SK-N-SH (cell line): ENCODE results near the gene VPS52. TPM values are rescaled to one million over a fixed set of nuclear protein-coding genes. Genes with fewer than 3 reads are reported as not detected.

ENCODE experiments used
- CTCF ChIA-PET: fragments of 300-600, 350-600 bp; formaldehyde crosslinking; extraction: SDS; loops from one replicate; lab custom pipeline; 2021; lab: Yijun Ruan, JAX
- POLR2A ChIA-PET: fragments of 350-600 bp; sonication (Branson Sonifier 250); formaldehyde crosslinking; extraction: SDS; loops from one replicate; lab custom pipeline; 2020; ENCODE audit warnings: antibody characterized with exemption, inconsistent platforms; lab: Yijun Ruan, JAX
- DNase-seq: peaks from one replicate; pipeline ENCODE4 v3.0.0; 2012
- H2AFZ ChIP-seq: fragments of 200-600 bp; sonication (generic); 2 replicates; pipeline ENCODE4 v1.8.1; 2016; ENCODE audit warnings: antibody characterized with exemption, mild to moderate bottlenecking, low read depth
- H3F3A ChIP-seq: fragments of 200-600 bp; sonication (generic); replicated peaks from 2 replicates; pipeline ENCODE3; 2016; ENCODE audit warnings: antibody characterized with exemption, mild to moderate bottlenecking; ENCODE audit not compliant: insufficient read depth
- H3K27ac ChIP-seq, 2 experiments: fragments of 200-500 bp in 1 of 2; fragments of 200-600 bp in 1 of 2; sonication (Bioruptor generic) in 1 of 2; sonication (generic), shearing (Covaris generic) in 1 of 2; 2 replicates each; pipeline versions ENCODE4 v1.5.1 to v1.6.1; 2014 to 2016; ENCODE audit warnings: low read depth in 2 of 2, inconsistent platforms in 1 of 2, low read length in 1 of 2, mild to moderate bottlenecking in 1 of 2, mixed read lengths in 1 of 2
- H3K27me3 ChIP-seq: fragments of 200-600 bp; sonication (generic), shearing (Covaris generic); 2 replicates; pipeline ENCODE4 v1.6.1; 2016; ENCODE audit warnings: mixed run types; ENCODE audit not compliant: insufficient read depth
- H3K36me3 ChIP-seq, 2 experiments: fragments of 200-500 bp in 1 of 2; fragments of 200-600 bp in 1 of 2; sonication (Bioruptor generic) in 1 of 2; sonication (generic) in 1 of 2; replicated peaks in 1 of 2; 2 replicates each; pipeline versions ENCODE3 to v1.5.1; 2014 to 2016; ENCODE audit warnings: low read length in 1 of 2, mild to moderate bottlenecking in 1 of 2; ENCODE audit not compliant: insufficient read depth in 2 of 2, control insufficient read depth in 1 of 2
- H3K4me1 ChIP-seq, 2 experiments: fragments of 200-500 bp in 1 of 2; fragments of 200-600 bp in 1 of 2; sonication (Bioruptor generic) in 1 of 2; sonication (generic), shearing (Covaris generic) in 1 of 2; 2 replicates each; pipeline versions ENCODE4 v1.5.1 to v1.6.1; 2014 to 2016; ENCODE audit warnings: low read depth in 1 of 2, low read length in 1 of 2, mixed run types in 1 of 2; ENCODE audit not compliant: insufficient read depth in 2 of 2, control insufficient read depth in 1 of 2
- H3K4me2 ChIP-seq: fragments of 200-600 bp; sonication (generic), shearing (Covaris generic); 2 replicates; pipeline ENCODE4 v1.6.1; 2017; ENCODE audit warnings: mixed run types
- H3K4me3 ChIP-seq, 2 experiments: fragments of 200-500 bp in 1 of 2; fragments of 200-600 bp in 1 of 2; sonication (Bioruptor generic) in 1 of 2; sonication (generic), shearing (Covaris generic) in 1 of 2; 2 replicates each; pipeline versions ENCODE4 v1.5.1 to v1.8.1; 2014 to 2016; ENCODE audit warnings: low read depth in 2 of 2, inconsistent platforms in 1 of 2, low read length in 1 of 2, mild to moderate bottlenecking in 1 of 2, mixed read lengths in 1 of 2, moderate library complexity in 1 of 2
- H3K79me2 ChIP-seq: fragments of 200-600 bp; sonication (generic); 2 replicates; pipeline ENCODE4 v1.8.1; 2017; ENCODE audit warnings: mild to moderate bottlenecking; ENCODE audit not compliant: insufficient read depth
- H3K9ac ChIP-seq: fragments of 200-600 bp; sonication (generic); 2 replicates; pipeline ENCODE4 v1.6.1; 2017; ENCODE audit warnings: mixed run types
- H3K9me2 ChIP-seq: fragments of 200-600 bp; sonication (generic); 2 replicates; pipeline ENCODE4 v1.6.1; 2017; ENCODE audit warnings: mixed run types
- H3K9me3 ChIP-seq: fragments of 200-600 bp; sonication (generic); 2 replicates; pipeline ENCODE4 v1.6.1; 2017; ENCODE audit warnings: mixed run types, mild to moderate bottlenecking, moderate library complexity
- H4K20me1 ChIP-seq: fragments of 200-600 bp; sonication (generic); 2 replicates; pipeline ENCODE4 v1.6.1; 2017; ENCODE audit warnings: mild to moderate bottlenecking, mixed run types; ENCODE audit not compliant: insufficient read depth
- CHD2 ChIP-seq: fragments of 150-350 bp; IDR thresholded peaks from 2 replicates; pipeline ENCODE4 v1.6.1; 2018; ENCODE audit warnings: low read length; ENCODE audit not compliant: partially characterized antibody
- CTCF ChIP-seq: fragments of 200-600 bp; sonication (generic); IDR thresholded peaks from 2 replicates; pipeline ENCODE4 v1.6.1; 2017; ENCODE audit warnings: antibody characterized with exemption, mild to moderate bottlenecking, moderate library complexity
- ELF1 ChIP-seq: IDR thresholded peaks from 2 replicates; pipeline ENCODE4 v1.4.0; 2012
- EP300 ChIP-seq, 2 experiments: IDR thresholded peaks; 2 replicates each; pipeline versions ENCODE4 v1.4.0 to v1.6.1; 2012; ENCODE audit warnings: borderline replicate concordance in 1 of 2, low read depth in 1 of 2, low read length in 1 of 2
- EZH2phosphoT487 ChIP-seq: fragments of 200-600 bp; sonication (generic); IDR thresholded peaks from 2 replicates; pipeline ENCODE4 v1.6.1; 2017; ENCODE audit warnings: low read depth, mixed run types, mild to moderate bottlenecking, antibody characterized with exemption, moderate library complexity, borderline replicate concordance
- FOSL2 ChIP-seq: IDR thresholded peaks from 2 replicates; pipeline ENCODE4 v1.4.0; 2012; ENCODE audit warnings: low read depth, mild to moderate bottlenecking, moderate library complexity, borderline replicate concordance
- FOXJ3 ChIP-seq: sonication (generic); formaldehyde crosslinking; IDR thresholded peaks from 2 replicates; pipeline ENCODE4 v1.5.1; 2020; ENCODE audit warnings: mild to moderate bottlenecking, missing genetic modification reagents
- GATA2 ChIP-seq: sonication (generic); formaldehyde crosslinking; IDR thresholded peaks from 2 replicates; pipeline ENCODE4 v1.5.0; 2020; ENCODE audit warnings: mild to moderate bottlenecking, missing genetic modification reagents
- IRF3 ChIP-seq: fragments of 150-350 bp; IDR thresholded peaks from 2 replicates; pipeline ENCODE4 v1.6.1; 2016; ENCODE audit warnings: mild to moderate bottlenecking, low read depth, low read length
- MXI1 ChIP-seq: IDR thresholded peaks from 2 replicates; pipeline ENCODE4 v1.6.1; 2012; ENCODE audit warnings: mild to moderate bottlenecking, low read depth, low read length, improper control_type of control experiment
- NFIC ChIP-seq: IDR thresholded peaks from 2 replicates; pipeline ENCODE4 v1.4.0; 2012; ENCODE audit warnings: borderline replicate concordance
- NRF1 ChIP-seq: IDR thresholded peaks from 2 replicates; pipeline ENCODE4 v1.6.1; 2012; ENCODE audit warnings: low read depth, mild to moderate bottlenecking, low read length
- PBX3 ChIP-seq: IDR thresholded peaks from 2 replicates; pipeline ENCODE4; 2012
- RCOR1 ChIP-seq: fragments of 150-350 bp; IDR thresholded peaks from 2 replicates; pipeline ENCODE4 v1.6.1; 2017; ENCODE audit warnings: antibody characterized with exemption, low read length
- REST ChIP-seq: IDR thresholded peaks from 2 replicates; pipeline ENCODE4 v1.6.1; 2012; ENCODE audit warnings: mild to moderate bottlenecking, low read depth, low read length, moderate library complexity
- SIN3A ChIP-seq: IDR thresholded peaks from 2 replicates; pipeline ENCODE4 v1.6.1; 2012; ENCODE audit warnings: low read depth, mild to moderate bottlenecking, low read length, moderate library complexity, borderline replicate concordance
- TCF12 ChIP-seq: IDR thresholded peaks from 2 replicates; pipeline ENCODE4 v1.4.0; 2012
- TEAD4 ChIP-seq: IDR thresholded peaks from 2 replicates; pipeline ENCODE4 v1.4.0; 2012; ENCODE audit warnings: mild to moderate bottlenecking, borderline replicate concordance; ENCODE audit not compliant: insufficient read depth
- USF1 ChIP-seq: IDR thresholded peaks from 2 replicates; pipeline ENCODE4 v1.4.0; 2012; ENCODE audit warnings: low read depth, borderline replicate concordance
- YY1 ChIP-seq: IDR thresholded peaks from 2 replicates; pipeline ENCODE4 v1.4.0; 2012; ENCODE audit warnings: low read depth, mild to moderate bottlenecking
- WGBS: methylation state at CpG from one replicate; pipeline ENCODE4 v1.1.6; 2017; ENCODE audit warnings: low lambda C conversion rate; 5-methylcytosine and 5-hydroxymethylcytosine counted together
- polyA plus RNA-seq, 3 experiments: library from polyadenylated mRNA; depleted of rRNA; stranded (reverse); fragments of >200 nt; gene quantifications; 2 replicates each; pipeline ENCODE4 v1.2.3, GENCODE V29; 2012

The VPS52 gene
- polyA plus RNA-seq, 1 of the 3 experiments (the other 2 are of a cell fraction): 74.0 TPM

GRCh38 chr6:33217681-33218080 lies 54.0 kb downstream of the VPS52 start:
- POLR2A ChIA-PET: no interaction called here

GRCh38 chr6:33217246-33217645 lies 54.4 kb downstream of the VPS52 start:
- Histone ChIP-seq H3K4me1 (peaks cover 4 to 17% of the 10 kb centered on the region in 2 experiments; a peak in 3 of 4 replicates), H3K27me3 (peaks cover 9% of the 10 kb centered on the region; the same call in 1 of the 2 replicates), H3K9ac (no peak overlapping the region), H3K79me2 (no peaks in the 10 kb centered on the region), H3K36me3 (no peaks in the 10 kb centered on the region), H4K20me1 (no peaks in the 10 kb centered on the region), H3K4me2 (no peak overlapping the region), H3K4me3 (no peak overlapping the region), H3K27ac (no peak overlapping the region), H3F3A (no peaks in the 10 kb centered on the region), H3K9me3 (no peaks in the 10 kb centered on the region), H3K9me2 (no peaks in the 10 kb centered on the region), H2AFZ (no peak overlapping the region)
- 81% methylated on average over 6 of the region's 6 CpGs for WGBS
- no peak for TF ChIP-seq IRF3
- TF ChIP-seq EZH2phosphoT487: no peak
- TF ChIP-seq YY1: no peak
- TF ChIP-seq CTCF: no peak
- no peak for TF ChIP-seq RCOR1
- no peak for TF ChIP-seq FOXJ3 (CRISPR knock-in tag)
- TF ChIP-seq USF1: no peak
- TF ChIP-seq TCF12: no peak
- TF ChIP-seq SIN3A: no peak
- TF ChIP-seq CHD2: no peak
- TF ChIP-seq NRF1: no peak
- TF ChIP-seq REST: no peak
- no peak for TF ChIP-seq GATA2 (CRISPR knock-in tag)
- no peak for TF ChIP-seq MXI1
- TF ChIP-seq NFIC: no peak
- TF ChIP-seq PBX3: no peak
- no peak for TF ChIP-seq FOSL2
- no peak for TF ChIP-seq TEAD4
- TF ChIP-seq ELF1: no peak
- no peak for TF ChIP-seq EP300 (IDR thresholded peaks at IDR 0.05; ENCODE audit: borderline replicate concordance in 1 of 2, low read depth in 1 of 2, low read length in 1 of 2)
- CTCF ChIA-PET: no interaction called here
- no peak for DNase-seq
- POLR2A ChIA-PET: no interaction called here

More at GRCh38 chr6:33217681-33218080, 54.0 kb downstream of the VPS52 start:
- no peaks in the 10 kb centered on the region for H4K20me1 ChIP-seq
- H3K27me3 ChIP-seq: peaks cover 9% of the 10 kb centered on the region; the same call in 1 of the 2 replicates
- no peaks in the 10 kb centered on the region for H3F3A ChIP-seq
- no peaks in the 10 kb centered on the region for H3K9me2 ChIP-seq
- no peak overlapping the region for H2AFZ ChIP-seq
- H3K27ac ChIP-seq: no peak overlapping the region
- H3K4me3 ChIP-seq: no peak overlapping the region
- TF ChIP-seq NRF1: no peak
- H3K9ac ChIP-seq: no peak overlapping the region
- DNase-seq: no peak
- no peaks in the 10 kb centered on the region for H3K9me3 ChIP-seq
- WGBS: 36% methylated on average over 3 of the region's 3 CpGs
- no peak overlapping the region for H3K4me2 ChIP-seq
- no peaks in the 10 kb centered on the region for H3K79me2 ChIP-seq
- no peaks in the 10 kb centered on the region for H3K36me3 ChIP-seq
- peaks cover 2 to 13% of the 10 kb centered on the region in 2 experiments; a peak in 3 of 4 replicates for H3K4me1 ChIP-seq
- CTCF ChIA-PET: interaction anchor here (1.1 to 1.5 kb wide), 2 partner anchors 9 to 21 kb away, joined by 4 to 5 read pairs; no protein-coding TSS in a partner anchor
